Stimulated activated CD8-positive, alpha-beta memory T cell treated with anti-CD3 and anti-CD28 coated beads, Interleukin-7, amount 100 ng/mL, for 48 hours (primary cell): ENCODE data around the gene B4GALT1.
"Not testable (repeated sequence)": the region's sequence is repeated elsewhere in the genome, so short reads cannot be mapped to it uniquely, and the experiment has no call there.

Experiments used
- DNase-seq, 2 donors: peaks; one replicate each; pipeline ENCODE4 v3.0.0-alpha.2; 2020; ENCODE audit warnings: low read depth in 1 of 2; ENCODE audit errors: extremely low read depth in 1 of 2

The B4GALT1 gene

GRCh38 chr9:33163433-33164137 is 3.6 kb downstream of the B4GALT1 start:
- no peak for DNase-seq

DNA sequence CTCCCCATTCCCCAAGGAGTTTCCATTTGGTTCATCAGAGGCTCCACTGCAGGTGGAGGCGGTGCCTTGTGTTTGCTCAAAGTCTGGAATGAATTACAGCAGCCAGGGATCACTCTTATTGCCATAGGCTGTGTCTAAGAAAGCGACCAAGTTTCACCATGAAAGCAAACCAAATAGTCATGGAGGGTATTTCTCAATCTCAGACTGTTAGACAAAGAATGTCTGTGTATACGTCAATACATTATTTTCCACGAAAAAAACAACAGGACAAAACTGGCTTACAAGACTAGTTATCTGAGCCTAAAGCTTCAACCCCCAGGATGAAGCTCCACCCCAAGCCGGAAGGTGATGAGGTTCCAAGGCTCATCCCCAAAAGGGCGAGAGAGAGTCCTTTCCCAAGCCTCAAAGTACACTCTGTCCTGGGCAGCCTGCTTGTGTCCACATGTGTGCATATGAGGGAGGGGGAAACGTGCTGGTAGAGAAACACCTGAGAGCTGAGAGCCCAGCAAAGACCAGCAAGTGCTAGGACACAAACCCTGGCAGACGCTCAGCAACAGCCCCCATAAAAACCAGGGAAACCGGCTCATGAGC is 4.3 kb downstream of the B4GALT1 start:
- no peak for DNase-seq

DNA sequence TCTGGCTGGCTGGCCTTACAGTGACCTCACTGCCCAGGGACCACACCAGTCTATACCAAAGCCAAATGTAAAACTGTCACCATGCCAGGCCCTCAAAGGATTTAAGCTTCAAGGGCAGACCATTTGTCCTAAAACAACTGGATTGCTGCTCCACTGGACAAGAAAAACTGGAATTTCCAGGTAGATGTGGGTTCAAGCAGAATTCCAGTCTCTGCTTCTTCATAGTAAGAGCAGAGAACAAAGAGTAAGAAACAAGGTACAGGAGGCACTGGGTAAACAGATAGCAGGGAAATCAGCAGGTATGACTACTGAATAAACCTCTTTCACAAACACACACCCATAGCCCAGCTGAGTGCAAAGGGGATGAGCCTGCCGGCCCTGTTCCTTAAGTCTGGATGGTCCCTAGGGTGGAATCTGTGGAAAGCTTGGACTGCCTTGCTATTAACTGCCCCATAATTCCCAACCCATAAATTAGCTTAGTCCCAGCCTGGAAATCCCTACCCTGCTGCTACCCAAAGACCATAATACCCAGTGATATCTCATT is 5.5 kb downstream of the B4GALT1 start:
- no peak for DNase-seq

- DNase-seq: no peak
Observed at GRCh38 chr9:33161011-33161588, 6.0 kb downstream of the B4GALT1 start.

DNA sequence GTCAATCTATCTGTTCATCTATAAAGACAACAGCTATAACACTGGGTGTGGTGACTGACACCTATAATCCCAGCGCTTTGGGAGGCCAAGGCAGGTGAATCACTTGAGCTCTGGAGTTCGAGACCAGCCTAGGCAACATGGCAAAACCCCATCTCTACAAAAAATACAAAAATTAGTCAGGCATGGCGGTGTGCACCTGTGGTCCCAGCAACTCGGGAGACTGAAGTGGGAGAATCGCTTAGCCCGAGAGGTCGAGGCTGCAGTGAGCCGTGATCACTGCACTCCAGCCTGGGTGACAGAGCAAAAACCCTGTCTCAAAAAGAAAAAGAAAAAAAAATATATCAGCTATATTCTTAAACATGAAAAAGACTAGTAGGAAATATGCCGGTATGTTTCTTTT is 6.7 kb downstream of the B4GALT1 start:
- DNase-seq: not testable (repeated sequence)

GRCh38 chr9:33159777-33160127 is 7.4 kb downstream of the B4GALT1 start:
- peak; percentile 55 to 75 for DNase-seq

DNA sequence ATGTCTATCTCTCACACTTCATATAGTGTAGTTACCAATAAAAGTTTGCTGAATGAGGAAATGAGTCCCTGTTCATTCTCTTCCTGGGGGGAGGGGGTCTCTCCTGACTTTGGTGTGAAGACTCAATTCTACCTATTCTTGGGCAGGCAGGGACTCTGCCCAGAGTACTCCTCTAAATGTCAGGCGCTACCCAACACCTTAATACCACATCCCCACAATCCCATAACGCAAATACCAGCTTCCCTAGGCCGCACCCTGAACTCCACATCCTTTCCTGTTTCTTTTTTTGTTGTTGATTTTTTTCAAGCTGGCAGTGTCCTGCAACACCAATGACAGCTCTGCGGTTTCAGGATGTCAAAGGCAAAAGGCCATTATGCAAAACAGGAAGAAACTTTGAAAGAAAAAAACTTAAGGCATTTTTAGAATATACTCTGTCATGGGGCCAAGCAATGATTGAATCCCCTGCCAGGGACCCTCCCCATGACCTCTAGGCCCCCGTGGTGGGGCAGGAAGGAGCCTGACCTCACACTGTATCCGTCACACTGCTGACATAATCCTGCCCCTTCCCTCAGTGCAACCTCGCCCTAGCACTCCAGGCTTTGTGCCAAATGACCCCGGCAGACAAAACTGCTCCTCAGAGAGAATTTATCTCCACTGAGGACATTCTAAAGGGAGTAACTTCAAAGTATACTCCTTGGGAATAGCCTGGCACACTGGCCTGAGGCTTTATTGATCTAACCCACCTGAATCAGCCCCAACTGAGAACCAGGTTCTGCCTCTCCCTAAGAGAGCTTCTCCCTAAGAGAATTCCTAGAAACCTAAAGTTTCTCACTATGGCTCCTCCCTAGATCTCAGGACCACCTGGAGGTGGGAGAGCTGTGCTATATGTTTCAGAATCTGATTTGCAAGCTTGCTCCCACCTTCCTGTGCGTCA is 8.0 kb downstream of the B4GALT1 start:
- no peak for DNase-seq

- DNase-seq: no peak
Observed at GRCh38 chr9:33157960-33158842, 8.9 kb downstream of the B4GALT1 start.

GRCh38 chr9:33155393-33155792 is 11.7 kb downstream of the B4GALT1 start:
- no peak for DNase-seq

DNA sequence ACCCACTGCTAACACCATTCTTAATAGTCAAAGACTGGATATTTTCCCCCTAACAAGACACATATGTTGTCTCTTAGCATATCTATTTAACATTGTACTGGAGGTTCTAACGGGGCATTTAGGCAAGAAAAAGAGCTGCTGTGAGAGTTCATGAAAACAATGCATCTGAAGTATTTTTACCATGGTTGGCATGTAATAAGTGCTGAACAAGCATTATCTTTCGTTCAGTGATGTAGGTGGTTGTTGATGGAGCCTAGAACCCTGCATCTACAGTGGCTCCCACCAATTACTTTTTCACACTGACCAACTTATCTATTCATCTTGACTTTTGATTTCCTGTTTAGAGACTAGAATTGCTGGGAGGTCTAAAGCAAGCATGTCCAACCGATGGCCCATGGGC is 12.8 kb downstream of the B4GALT1 start:
- DNase-seq: no peak

DNA sequence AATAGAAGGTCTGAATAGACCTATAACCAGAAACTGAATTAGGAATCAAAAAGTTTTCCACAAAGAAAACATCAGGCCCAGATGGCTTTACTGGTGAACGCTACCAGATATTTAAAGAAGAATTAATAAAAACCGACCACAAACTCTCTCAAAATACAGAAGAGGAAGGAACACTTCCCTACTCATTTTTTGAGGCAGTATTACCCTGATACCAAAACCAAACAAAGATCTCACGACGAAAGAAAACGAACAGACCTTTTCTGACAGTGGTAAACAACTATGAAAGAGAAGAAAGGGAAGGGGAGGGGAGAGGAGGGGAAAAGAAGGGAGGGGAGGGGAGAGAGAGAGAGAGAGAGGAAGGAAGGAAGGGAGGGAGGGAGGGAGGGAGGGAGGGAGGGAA is 13.5 kb downstream of the B4GALT1 start:
- no peak for DNase-seq

DNA sequence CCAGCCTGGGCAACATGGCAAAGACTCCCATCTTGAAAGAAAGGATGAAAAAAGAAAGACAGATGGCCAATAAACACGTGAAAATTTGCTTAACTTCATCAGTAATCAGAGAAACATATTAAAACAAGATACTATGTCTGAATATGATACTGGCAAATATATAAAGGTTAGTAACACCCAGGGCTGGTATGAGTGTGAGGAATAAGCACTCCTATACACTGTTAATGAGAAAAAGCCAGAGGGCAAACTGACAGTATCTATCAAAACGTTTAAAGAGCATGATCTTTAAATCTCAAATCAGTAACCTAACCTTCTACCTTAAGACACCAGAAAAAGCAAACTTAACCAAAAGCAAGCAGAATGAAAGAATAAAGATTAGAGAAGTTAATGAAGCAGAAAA is 14.1 kb downstream of the B4GALT1 start:
- DNase-seq: no peak

GRCh38 chr9:33151601-33152000 is 15.5 kb downstream of the B4GALT1 start:
- no peak for DNase-seq

DNA sequence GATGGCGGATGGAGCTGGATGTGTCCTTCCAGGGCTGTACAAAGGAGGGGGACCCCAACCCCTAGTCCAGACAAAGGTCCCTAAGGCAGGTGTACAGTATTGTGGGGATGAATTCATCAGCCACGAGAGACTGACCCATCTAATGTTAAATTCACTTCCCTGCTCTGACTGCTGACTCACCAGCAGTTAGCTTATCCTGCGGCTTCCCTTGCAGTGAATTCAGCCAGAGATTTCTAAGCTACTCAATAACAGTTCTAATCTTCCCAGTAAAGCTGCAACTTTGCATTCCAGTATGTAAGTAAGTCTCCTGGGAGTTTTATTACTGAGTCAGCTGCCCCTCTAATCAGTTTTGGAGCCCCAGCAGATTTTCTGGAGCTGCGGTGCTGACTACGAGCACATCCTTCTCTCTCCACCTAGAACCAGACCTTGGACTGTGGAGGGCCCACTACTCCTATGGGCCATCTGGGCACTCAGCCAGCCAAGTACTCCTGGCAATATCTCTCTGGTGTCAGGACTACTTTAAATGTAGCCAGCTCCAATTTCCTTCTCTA is 16.1 kb downstream of the B4GALT1 start:
- DNase-seq: no peak

GRCh38 chr9:33148367-33149014 is 18.6 kb downstream of the B4GALT1 start:
- no peak for DNase-seq

- no peak for DNase-seq
Observed at GRCh38 chr9:33147416-33148169, 19.5 kb downstream of the B4GALT1 start.

DNA sequence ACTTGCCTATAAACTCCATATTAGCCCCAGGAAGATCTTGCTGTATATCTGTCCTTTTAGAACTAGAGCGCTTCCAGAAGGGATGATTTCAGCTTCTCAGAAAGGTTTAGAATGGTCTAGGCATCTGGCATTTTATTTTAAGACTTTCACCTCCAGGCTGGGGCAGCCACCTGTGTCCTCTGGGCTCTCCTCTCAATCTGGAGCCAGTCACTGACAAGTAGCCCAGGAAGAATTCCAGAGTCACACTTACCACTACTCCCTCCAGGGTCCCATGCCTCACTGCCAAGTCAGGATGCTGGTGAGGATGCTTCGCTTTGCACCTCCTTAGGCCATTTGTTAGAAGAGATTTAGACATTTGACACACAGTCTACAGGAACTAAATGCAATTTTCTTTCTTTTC is 20.8 kb downstream of the B4GALT1 start:
- no peak for DNase-seq

- DNase-seq: no peak
Observed at GRCh38 chr9:33144551-33144950, 22.6 kb downstream of the B4GALT1 start.

DNA sequence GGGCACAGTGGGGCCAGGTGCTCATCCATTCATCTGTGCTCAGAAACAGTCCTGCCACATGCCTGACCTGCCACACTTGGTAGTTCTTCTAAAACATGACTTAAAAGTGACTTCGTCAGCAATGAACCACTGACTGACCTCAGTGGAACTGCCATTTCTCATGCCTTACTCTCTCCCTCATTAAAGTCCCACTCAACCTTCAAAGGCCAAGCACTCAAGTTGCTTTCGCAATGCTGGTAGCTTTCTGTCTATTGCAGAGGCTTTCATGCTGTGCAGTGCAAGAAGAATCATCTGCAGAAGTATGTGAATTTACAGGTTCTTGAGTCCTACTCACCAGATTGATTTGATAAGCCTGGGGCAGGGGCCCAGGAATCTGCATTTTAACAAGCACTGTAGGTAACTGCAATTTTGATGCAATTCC is 23.9 kb downstream of the B4GALT1 start:
- no peak for DNase-seq
